ENCODE measurements around the gene HOOK2. TPM values are rescaled to one million over a fixed set of nuclear protein-coding genes. Genes with fewer than 3 reads are reported as not detected.
A peak's percentile ranks its signal among the peaks of the same experiment; 100 is the strongest.

HOOK2 gene
- total RNA-seq (2014; rRNA removed; shearing (Covaris generic)) (85.3 and 86.4 TPM in 2 replicates), polyA plus RNA-seq (2016; fragmentation: Nextera tagmentation; extraction: Ambion mirVana) (46.9 and 56.9 TPM in 2 replicates)
- long read RNA-seq, transcript HOOK2-201 (22 exons, 2,603 nt), result minor isoform, 6 of 28 reads
- long read RNA-seq, transcript HOOK2-210 (3 exons, 890 nt), result major isoform, 8 of 28 reads
- long read RNA-seq, partial matches to known transcripts, result 4 of 28 reads
- long read RNA-seq, other reads (novel, unspliced or antisense), result 9 of 28 reads

GRCh38 chr19:12774588-12775555 lies at the start of gene HOOK2:
Gene HOOK2, minus strand, starts transcription at chr19:12775552. Its CDS starts 103 bp downstream, at chr19:12775449.
- Histone ChIP-seq H3K79me2 (replicated peaks; ENCODE audit: insufficient read depth) (peaks cover 6% of the 10 kb centered on the region; the same call in 1 of the 2 replicates), H3K4me2 (peak within 1 kb of the TSS; percentile 91), H2AFZ (peak within 1 kb of the TSS; percentile 94; the same call in 1 of the 2 replicates), H3F3A (replicated peaks; ENCODE audit: low read depth) (peaks cover 37% of the 10 kb centered on the region), H3K4me3 (peak within 1 kb of the TSS; percentile 86), H3K27me3 (ENCODE audit: insufficient read depth) (no peaks in the 10 kb centered on the region), H4K20me1 (replicated peaks; ENCODE audit: insufficient read depth) (no peaks in the 10 kb centered on the region; the same call in 1 of the 2 replicates), H3K4me1 (ENCODE audit: insufficient read depth) (peaks cover 20% of the 10 kb centered on the region), H3K27ac (ENCODE audit: low read depth) (peak within 1 kb of the TSS; percentile 88), H3K36me3 (ENCODE audit: insufficient read depth) (0 out of 2 replicates have a peak, but pooled peaks cover 7% of the 10 kb centered on the region), H3K9me2 (ENCODE audit: insufficient read depth) (no peaks in the 10 kb centered on the region)
- peaks cover 23% of the 10 kb centered on the region for H3K36me3 Mint-ChIP-seq (ENCODE audit: low read depth)
- no peaks in the 10 kb centered on the region; the same call in 2 of the 3 replicates for H3K9me3 Mint-ChIP-seq
- DNase-seq (ENCODE audit: low spot score), result peak; percentile 97
- H3K4me3 Mint-ChIP-seq, result peak within 1 kb of the TSS; percentile 94
- peak within 1 kb of the TSS; percentile 98 for H3K27ac Mint-ChIP-seq
- H3K27me3 Mint-ChIP-seq (ENCODE audit: insufficient read depth, low read depth, poor library complexity), result peaks cover 17% of the 10 kb centered on the region
- peaks cover 35% of the 10 kb centered on the region for H3K4me1 Mint-ChIP-seq
- ATAC-seq, result peak; percentile 70
- no peak for TF ChIP-seq EZH2 (IDR thresholded peaks at IDR 0.05; ENCODE audit: low read depth, unreplicated experiment)
- no peak for TF ChIP-seq ETS1 (IDR thresholded peaks at IDR 0.05)
- no peak for TF ChIP-seq ZNF114 (CRISPR knock-in tag; IDR thresholded peaks at IDR 0.05)
- TF ChIP-seq CTCF (conservative IDR thresholded peaks at IDR 0.05; ENCODE audit: low read depth in 2 of 2), result 0 out of 4 replicates have a peak, but pooled peaks of 1 of the 2 experiments have one; percentile 10
- TF ChIP-seq NANOG (IDR thresholded peaks at IDR 0.05; ENCODE audit: borderline replicate concordance), result no peak
- TF ChIP-seq STAT1 (IDR thresholded peaks at IDR 0.05; ENCODE audit: unreplicated experiment), result no peak
- peak; percentile 54; the same call in 1 of the 2 replicates for TF ChIP-seq POLR2AphosphoS5 (IDR thresholded peaks at IDR 0.05; ENCODE audit: low read depth)
- TF ChIP-seq CREB1 (CRISPR knock-in tag; IDR thresholded peaks at IDR 0.05; ENCODE audit: low read depth), result no peak
- no peak for TF ChIP-seq EZH2phosphoT487 (IDR thresholded peaks at IDR 0.05; ENCODE audit: unreplicated experiment)
- no peak for TF ChIP-seq ZNF462 (CRISPR knock-in tag; IDR thresholded peaks at IDR 0.05)
- TF ChIP-seq REST (IDR thresholded peaks at IDR 0.05; ENCODE audit: unreplicated experiment), result no peak
